Fibroblast of the aortic adventitia (primary cell): ENCODE data around the gene MYO1B. TPM values are rescaled to one million over a fixed set of nuclear protein-coding genes. Genes with fewer than 3 reads are reported as not detected.

Source experiments
- DNase-seq: peaks from one replicate; pipeline ENCODE4 v3.0.0-alpha.2; 2010; ENCODE audit warnings: low read depth
- H3K4me3 ChIP-seq: 2 replicates; pipeline ENCODE4 v1.5.1; 2011; ENCODE audit warnings: low read depth, mild to moderate bottlenecking, control low read depth, low read length, moderate library complexity
- total RNA-seq: library from RNA; depleted of rRNA; stranded (reverse); fragments of >200 nt; gene quantifications from 2 replicates; pipeline ENCODE4 v1.2.3, GENCODE V29; 2012; ENCODE audit warnings: low replicate concordance
- TF ChIP-seq, protein P1 (sequence below): IDR thresholded peaks from 2 replicates; pipeline ENCODE4 v1.5.1; 2011; ENCODE audit warnings: mild to moderate bottlenecking, low read length, control low read depth, inconsistent platforms; ENCODE audit not compliant: insufficient read depth

MYO1B gene
- total RNA-seq, 1 donor = 103 TPM

DNA sequence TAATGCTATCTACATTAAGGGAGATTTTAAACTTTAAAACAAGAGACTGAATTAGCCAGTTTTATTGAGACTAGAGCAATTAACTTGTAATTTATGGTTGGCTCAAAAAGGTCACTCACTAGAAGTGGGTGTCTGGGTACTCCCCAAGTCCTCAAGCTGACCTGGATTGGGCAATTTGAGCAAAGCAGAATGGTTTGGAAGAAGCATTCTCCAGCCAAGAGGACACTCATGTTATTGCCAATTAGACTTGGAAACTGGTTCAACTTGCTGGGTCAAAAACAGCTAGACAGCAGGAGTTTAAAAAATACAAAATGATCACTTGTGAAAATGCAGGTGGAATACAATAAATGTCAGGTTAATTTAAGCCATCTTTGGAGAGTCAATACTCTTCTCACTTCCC is 29.5 kb upstream of the MYO1B start:
- no peak for DNase-seq
- TF ChIP-seq, protein P1, sequence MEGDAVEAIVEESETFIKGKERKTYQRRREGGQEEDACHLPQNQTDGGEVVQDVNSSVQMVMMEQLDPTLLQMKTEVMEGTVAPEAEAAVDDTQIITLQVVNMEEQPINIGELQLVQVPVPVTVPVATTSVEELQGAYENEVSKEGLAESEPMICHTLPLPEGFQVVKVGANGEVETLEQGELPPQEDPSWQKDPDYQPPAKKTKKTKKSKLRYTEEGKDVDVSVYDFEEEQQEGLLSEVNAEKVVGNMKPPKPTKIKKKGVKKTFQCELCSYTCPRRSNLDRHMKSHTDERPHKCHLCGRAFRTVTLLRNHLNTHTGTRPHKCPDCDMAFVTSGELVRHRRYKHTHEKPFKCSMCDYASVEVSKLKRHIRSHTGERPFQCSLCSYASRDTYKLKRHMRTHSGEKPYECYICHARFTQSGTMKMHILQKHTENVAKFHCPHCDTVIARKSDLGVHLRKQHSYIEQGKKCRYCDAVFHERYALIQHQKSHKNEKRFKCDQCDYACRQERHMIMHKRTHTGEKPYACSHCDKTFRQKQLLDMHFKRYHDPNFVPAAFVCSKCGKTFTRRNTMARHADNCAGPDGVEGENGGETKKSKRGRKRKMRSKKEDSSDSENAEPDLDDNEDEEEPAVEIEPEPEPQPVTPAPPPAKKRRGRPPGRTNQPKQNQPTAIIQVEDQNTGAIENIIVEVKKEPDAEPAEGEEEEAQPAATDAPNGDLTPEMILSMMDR = no peak
- H3K4me3 ChIP-seq = no peak overlapping the region

DNA sequence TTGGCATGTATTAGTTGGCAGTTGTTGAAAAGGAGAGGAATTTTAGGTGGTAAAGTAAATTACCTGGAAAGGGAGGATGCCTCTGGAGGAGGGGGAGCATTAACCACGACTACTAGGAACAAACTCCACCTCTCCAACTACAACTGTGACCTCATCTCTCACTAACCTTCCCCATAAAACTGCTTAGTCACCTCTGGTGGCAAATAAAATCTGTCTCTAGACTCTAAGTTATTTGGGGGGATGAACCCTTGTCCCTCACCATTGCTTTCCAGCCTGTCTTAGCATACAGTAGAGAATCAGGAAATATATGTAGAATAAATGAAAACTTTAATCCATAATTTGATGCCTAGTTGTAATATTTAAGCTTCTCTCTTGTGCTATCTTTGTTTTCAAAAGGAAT is 27.6 kb upstream of the MYO1B start:
- TF ChIP-seq, protein P1 = no peak
- H3K4me3 ChIP-seq = no peak overlapping the region
- DNase-seq = peak; percentile 59

DNA sequence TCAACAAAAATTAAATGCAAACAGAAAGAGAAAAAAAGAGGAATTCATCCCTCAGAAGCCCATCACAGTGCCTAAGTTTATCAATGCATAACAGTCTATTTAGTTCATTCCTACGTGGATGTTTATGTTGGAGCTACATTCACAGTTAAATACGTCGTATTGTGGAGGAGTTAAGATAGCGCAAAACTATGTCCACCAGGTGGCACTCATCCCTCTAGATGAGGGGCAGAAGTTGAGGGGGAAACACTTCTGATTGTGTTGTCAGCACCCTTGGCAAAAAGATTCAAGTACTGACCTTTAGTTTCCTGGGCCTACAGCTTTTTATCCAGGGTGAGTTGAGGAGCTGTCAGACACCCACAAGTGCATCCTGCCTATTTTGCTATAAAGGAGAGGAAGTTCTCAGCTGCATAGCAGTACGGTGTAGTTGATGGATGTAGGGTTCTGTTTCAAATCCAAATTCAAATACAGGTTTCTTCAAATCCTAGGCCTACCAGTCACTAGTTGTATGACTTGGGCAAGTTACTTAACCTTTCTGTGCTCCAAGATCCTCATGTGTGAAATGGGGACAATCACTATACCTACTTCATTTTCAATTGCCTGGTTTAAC is 26.8 kb upstream of the MYO1B start:
- TF ChIP-seq, protein P1 = peak; percentile 50
- H3K4me3 ChIP-seq = no peak overlapping the region
- peak; percentile 71 for DNase-seq

DNA sequence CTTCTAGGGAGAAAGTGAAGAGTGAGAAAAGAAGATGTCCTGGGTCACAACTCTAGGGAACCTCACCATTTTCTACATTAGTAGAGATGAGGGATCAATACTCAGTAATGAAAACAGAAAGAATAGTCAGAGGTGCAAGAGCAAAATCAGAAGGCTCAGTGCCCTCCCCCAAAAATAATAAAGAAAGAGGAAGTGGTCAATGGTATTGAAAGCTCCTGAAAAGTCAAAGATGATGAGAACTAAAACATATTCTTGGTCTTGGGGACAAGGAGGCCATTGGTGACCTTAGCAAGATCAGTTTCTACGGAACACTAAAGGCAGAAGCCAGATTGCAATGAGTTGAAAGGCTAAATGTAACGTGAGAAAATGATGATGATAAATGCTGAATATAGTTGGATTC is 24.5 kb upstream of the MYO1B start:
- TF ChIP-seq, protein P1 = no peak
- DNase-seq = no peak
- no peak overlapping the region for H3K4me3 ChIP-seq

DNA sequence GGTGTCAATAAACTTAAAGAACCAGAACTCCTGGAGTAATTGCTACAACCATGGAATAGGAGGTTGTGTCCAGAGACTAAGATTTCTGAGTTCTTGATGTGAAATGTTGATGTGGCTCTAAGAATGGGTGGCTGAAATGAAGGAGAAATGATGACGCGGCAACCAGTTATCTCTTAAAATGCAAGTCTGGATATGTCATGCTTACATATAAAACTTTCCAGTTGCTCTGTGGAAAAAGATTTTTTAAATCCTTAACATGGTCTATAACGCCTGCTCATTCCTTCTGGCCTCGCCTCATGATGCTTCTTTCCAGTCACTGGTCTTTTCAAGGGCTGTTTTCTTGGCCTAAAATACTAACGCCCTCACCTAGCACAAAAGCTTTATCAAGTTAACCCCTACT is 23.5 kb upstream of the MYO1B start:
- DNase-seq = no peak
- TF ChIP-seq, protein P1 = no peak
- H3K4me3 ChIP-seq = no peak overlapping the region

DNA sequence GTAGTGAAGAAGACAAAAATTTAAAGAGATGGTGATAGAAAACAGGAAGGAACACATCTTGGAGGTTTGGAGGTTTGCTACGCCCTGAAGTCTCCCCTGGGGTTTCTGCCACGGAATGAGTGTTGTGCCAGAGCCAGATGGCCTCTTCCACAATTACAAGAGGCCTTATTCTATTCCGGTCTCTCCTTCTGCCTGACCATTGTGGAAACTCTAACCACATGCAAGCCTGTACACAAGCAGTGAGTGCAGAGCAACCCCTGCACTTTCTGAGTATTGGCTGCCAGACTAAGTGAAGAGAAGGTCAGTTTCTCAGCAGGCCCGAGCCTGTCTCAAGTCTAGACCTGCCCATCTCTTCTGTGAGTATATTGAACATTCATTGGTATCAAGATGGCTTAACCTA is 22.7 kb upstream of the MYO1B start:
- no peak overlapping the region for H3K4me3 ChIP-seq
- TF ChIP-seq, protein P1 = no peak
- DNase-seq = peak; percentile 75

DNA sequence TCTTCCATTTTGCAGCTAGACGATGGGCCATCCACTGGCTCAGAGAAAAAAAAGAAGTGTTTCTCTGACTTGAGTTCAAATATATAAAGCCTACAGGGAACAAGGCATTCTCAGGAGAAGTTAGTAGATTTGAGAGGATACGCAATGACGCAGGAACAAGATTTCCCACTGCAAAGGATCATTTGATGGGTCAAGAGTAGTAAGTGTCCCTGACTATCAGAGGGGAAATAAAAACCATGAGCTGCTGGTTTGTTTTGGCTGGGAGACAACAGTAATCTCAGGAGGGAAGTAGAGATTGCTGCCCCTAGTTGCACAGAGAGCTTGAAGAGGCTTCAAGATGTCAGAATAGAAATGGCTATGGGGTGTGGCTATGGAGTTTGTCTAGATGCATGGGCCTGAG is 22.3 kb upstream of the MYO1B start:
- no peak for DNase-seq
- TF ChIP-seq, protein P1 = no peak
- H3K4me3 ChIP-seq = no peak overlapping the region
